Measurements from ENCODE around the gene CAPRIN1.

CAPRIN1 gene

DNA sequence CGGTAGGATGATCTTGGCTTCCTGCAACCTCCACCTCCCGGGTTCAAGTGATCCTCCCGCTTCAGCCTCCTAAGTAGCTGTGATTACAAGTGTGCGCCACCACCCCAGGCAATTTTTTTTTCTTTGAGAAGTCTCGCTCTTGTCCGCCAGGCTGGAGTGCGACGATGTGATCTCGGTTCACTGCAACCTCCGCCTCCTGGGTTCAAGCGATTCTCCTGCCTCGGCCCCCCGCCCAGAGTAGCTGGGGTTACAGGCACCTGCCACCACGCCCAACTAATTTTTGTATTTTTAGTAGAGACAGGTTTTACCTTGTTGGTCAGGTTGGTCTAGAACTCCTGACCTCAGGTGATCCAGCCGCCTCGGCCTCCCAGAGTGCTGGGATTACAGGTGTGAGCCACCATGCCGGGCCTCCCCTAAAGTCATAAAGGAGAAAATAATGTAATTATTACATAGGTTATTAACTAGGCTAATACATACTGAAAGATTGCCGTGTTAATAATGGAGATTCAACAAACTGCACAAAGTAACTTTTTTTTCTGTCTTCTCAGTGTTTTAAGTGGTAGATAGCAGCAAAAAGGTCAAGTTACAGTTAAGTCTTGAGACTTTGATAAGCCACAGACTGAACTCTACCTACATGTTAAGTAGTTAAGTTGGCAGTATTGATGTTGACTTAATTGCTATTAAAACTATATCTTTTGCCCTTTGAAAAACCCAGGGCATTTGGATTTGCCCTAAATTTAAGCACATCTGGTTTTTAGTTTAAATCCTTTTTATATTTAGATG lies 3.9 kb downstream of the CAPRIN1 start:
- Histone ChIP-seq H3K4me3 (ENCODE audit: low read length, poor library complexity, severe bottlenecking) (peak overlapping the region; percentile 92), H3K9me3 (ENCODE audit: insufficient read depth, low read depth, low read length) (no peaks in the 10 kb centered on the region), H3K36me3 (ENCODE audit: insufficient read depth, low read length) (peaks cover 30% of the 10 kb centered on the region), H3F3A (ENCODE audit: low read depth) (peaks cover 11% of the 10 kb centered on the region; the same call in 1 of the 2 replicates), H2AFZ (ENCODE audit: low read length) (no peak overlapping the region), H3K27me3 (ENCODE audit: insufficient read depth, low read length, poor library complexity, severe bottlenecking) (peaks cover 11% of the 10 kb centered on the region), H3K79me2 (ENCODE audit: insufficient read depth, low read length) (peaks cover 88% of the 10 kb centered on the region), H3K4me2 (ENCODE audit: low read depth, low read length, poor library complexity, severe bottlenecking) (peak overlapping the region; percentile 81), H4K20me1 (ENCODE audit: insufficient read depth, low read length, poor library complexity, severe bottlenecking) (peaks cover 82% of the 10 kb centered on the region), H3K4me1 (ENCODE audit: insufficient read depth, low read length, poor library complexity, severe bottlenecking) (peaks cover 40% of the 10 kb centered on the region), H3K9ac (ENCODE audit: low read depth, low read length, poor library complexity, severe bottlenecking) (peak overlapping the region; percentile 98), H3K9me2 (replicated peaks; ENCODE audit: low read depth, low read length) (no peaks in the 10 kb centered on the region)
- no peak for TF ChIP-seq EZH2phosphoT487 (IDR thresholded peaks at IDR 0.05; ENCODE audit: borderline replicate concordance)
- TF ChIP-seq, protein P1, sequence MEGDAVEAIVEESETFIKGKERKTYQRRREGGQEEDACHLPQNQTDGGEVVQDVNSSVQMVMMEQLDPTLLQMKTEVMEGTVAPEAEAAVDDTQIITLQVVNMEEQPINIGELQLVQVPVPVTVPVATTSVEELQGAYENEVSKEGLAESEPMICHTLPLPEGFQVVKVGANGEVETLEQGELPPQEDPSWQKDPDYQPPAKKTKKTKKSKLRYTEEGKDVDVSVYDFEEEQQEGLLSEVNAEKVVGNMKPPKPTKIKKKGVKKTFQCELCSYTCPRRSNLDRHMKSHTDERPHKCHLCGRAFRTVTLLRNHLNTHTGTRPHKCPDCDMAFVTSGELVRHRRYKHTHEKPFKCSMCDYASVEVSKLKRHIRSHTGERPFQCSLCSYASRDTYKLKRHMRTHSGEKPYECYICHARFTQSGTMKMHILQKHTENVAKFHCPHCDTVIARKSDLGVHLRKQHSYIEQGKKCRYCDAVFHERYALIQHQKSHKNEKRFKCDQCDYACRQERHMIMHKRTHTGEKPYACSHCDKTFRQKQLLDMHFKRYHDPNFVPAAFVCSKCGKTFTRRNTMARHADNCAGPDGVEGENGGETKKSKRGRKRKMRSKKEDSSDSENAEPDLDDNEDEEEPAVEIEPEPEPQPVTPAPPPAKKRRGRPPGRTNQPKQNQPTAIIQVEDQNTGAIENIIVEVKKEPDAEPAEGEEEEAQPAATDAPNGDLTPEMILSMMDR (conservative IDR thresholded peaks at IDR 0.05; ENCODE audit: low read length) = no peak

DNA sequence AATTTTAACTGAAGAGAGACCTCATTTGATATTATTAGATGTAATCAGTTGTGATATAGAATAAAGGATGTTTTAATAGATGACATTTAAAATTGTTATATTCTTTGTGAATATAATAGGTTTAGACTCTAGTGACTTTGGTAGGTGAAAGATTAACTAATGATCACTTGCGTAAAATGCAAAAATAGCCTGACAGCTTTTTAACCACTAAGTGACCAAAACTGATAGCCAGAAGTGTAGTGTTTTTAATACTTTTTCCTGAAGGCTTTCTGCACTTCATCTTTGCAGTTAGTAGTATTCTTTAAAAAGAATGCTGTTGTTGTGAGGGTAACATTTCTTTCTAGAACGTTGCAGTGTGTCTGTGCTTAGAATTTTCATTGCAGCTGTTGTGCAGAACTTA lies 5.1 kb downstream of the CAPRIN1 start:
- Histone ChIP-seq H3K27me3 (ENCODE audit: insufficient read depth, low read length, poor library complexity, severe bottlenecking) (peaks cover 11% of the 10 kb centered on the region), H3K9me3 (ENCODE audit: insufficient read depth, low read depth, low read length) (no peaks in the 10 kb centered on the region), H3K9me2 (replicated peaks; ENCODE audit: low read depth, low read length) (no peaks in the 10 kb centered on the region), H3K4me3 (ENCODE audit: low read length, poor library complexity, severe bottlenecking) (peak overlapping the region; percentile 92), H3F3A (ENCODE audit: low read depth) (peaks cover 5% of the 10 kb centered on the region; the same call in 1 of the 2 replicates), H3K36me3 (ENCODE audit: insufficient read depth, low read length) (peaks cover 41% of the 10 kb centered on the region), H3K79me2 (ENCODE audit: insufficient read depth, low read length) (peaks cover 96% of the 10 kb centered on the region), H4K20me1 (ENCODE audit: insufficient read depth, low read length, poor library complexity, severe bottlenecking) (peaks cover 94% of the 10 kb centered on the region), H2AFZ (ENCODE audit: low read length) (no peak overlapping the region), H3K4me2 (ENCODE audit: low read depth, low read length, poor library complexity, severe bottlenecking) (peak overlapping the region; percentile 81), H3K4me1 (ENCODE audit: insufficient read depth, low read length, poor library complexity, severe bottlenecking) (peaks cover 39% of the 10 kb centered on the region), H3K9ac (ENCODE audit: low read depth, low read length, poor library complexity, severe bottlenecking) (peak overlapping the region; percentile 65)
- TF ChIP-seq, protein P1 (conservative IDR thresholded peaks at IDR 0.05; ENCODE audit: low read length) = no peak
- no peak for TF ChIP-seq EZH2phosphoT487 (IDR thresholded peaks at IDR 0.05; ENCODE audit: borderline replicate concordance)

DNA sequence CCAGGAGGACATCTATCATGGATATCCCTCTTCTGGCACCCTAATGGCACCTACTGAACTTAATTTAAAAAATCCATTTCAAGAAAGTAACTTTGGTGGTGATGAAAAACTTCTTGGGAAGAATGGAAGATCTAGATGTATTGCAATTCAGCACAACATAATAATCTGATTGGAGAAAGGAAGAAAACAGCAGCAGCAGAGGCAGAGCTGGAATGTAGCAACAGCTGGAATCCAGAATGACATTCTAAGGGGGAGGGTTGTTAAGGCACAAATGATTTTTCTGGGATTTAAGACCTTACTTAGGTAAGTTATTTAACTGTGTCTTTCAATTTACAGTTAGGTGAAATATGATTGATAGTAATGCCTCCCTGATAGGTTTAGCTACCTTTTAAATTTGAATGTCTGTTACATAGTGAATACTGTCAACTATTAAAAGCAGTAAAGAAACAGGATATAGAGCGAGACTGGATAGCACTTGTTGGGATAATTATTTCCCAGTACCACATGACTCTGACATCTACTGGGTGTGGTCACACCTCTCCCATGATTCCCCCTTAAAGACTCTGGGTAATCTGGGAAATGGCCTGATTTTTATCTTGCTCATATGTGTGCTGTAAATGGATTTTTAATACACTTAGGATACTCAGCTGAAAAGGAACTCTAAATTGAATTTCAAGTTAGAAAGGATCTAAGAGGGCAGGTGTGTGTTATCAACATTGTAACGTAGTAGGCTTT lies 11.7 kb downstream of the CAPRIN1 start:
- Histone ChIP-seq H3K9me3 (ENCODE audit: insufficient read depth, low read depth, low read length) (no peaks in the 10 kb centered on the region), H3K27me3 (ENCODE audit: insufficient read depth, low read length, poor library complexity, severe bottlenecking) (no peaks in the 10 kb centered on the region), H3K79me2 (ENCODE audit: insufficient read depth, low read length) (peaks cover 100% of the 10 kb centered on the region), H3K9me2 (replicated peaks; ENCODE audit: low read depth, low read length) (no peaks in the 10 kb centered on the region), H2AFZ (ENCODE audit: low read length) (no peak overlapping the region), H3K4me2 (ENCODE audit: low read depth, low read length, poor library complexity, severe bottlenecking) (peak overlapping the region; percentile 55), H4K20me1 (ENCODE audit: insufficient read depth, low read length, poor library complexity, severe bottlenecking) (peaks cover 96% of the 10 kb centered on the region), H3K4me1 (ENCODE audit: insufficient read depth, low read length, poor library complexity, severe bottlenecking) (peaks cover 53% of the 10 kb centered on the region), H3F3A (ENCODE audit: low read depth) (no peaks in the 10 kb centered on the region), H3K36me3 (ENCODE audit: insufficient read depth, low read length) (peaks cover 64% of the 10 kb centered on the region), H3K4me3 (ENCODE audit: low read length, poor library complexity, severe bottlenecking) (peak overlapping the region; percentile 37), H3K9ac (ENCODE audit: low read depth, low read length, poor library complexity, severe bottlenecking) (no peak overlapping the region)
- TF ChIP-seq, protein P1 (conservative IDR thresholded peaks at IDR 0.05; ENCODE audit: low read length) = no peak
- no peak for TF ChIP-seq EZH2phosphoT487 (IDR thresholded peaks at IDR 0.05; ENCODE audit: borderline replicate concordance)
